Skin epidermis (tissue), 12 donors: ENCODE results near the gene MGAT4A.
"Not testable (repeated sequence)": the region's sequence is repeated elsewhere in the genome, so short reads cannot be mapped to it uniquely, and the experiment has no call there.

Experiments used
- H3K27ac ChIP-seq, 21 experiments: fragments of 200-600 bp; sonication (generic) in 11 of 21; one replicate each; pipeline ENCODE4 v1.5.0; 2020; ENCODE audit warnings: mild to moderate bottlenecking in 3 of 21, inconsistent platforms in 2 of 21, moderate library complexity in 2 of 21
- H3K4me3 ChIP-seq, 7 experiments: fragments of 200-600 bp; sonication (generic) in 2 of 7; one replicate each; pipeline ENCODE4 v1.5.0; 2020; ENCODE audit warnings: inconsistent platforms in 2 of 7, mild to moderate bottlenecking in 2 of 7, moderate library complexity in 1 of 7

Gene MGAT4A

DNA sequence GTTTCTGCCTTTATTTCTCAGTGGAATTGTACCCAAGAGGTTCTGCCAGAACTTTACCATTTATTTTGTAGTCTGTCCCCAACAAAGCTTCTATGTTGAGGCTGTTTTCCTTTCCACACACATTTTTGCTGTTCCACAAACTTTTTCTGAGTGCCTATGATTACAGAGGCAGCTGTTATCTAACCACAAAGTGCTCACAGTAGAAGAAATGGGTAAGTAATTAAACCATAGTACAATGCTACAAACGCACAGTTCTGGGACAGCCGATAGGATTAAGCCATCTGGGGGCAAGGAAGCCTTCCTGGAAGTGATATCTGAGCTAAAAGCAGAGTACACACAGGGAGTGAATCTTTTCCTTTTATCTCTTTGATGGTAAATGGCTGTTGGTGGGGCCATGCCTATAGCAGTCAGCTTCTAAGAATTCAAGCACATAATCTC, 3.9 kb upstream of the MGAT4A start:
- H3K4me3 ChIP-seq, result no peak overlapping the region
- peak overlapping the region in 4 of 21 experiments; percentile 10 to 75 (median 24) for H3K27ac ChIP-seq

DNA sequence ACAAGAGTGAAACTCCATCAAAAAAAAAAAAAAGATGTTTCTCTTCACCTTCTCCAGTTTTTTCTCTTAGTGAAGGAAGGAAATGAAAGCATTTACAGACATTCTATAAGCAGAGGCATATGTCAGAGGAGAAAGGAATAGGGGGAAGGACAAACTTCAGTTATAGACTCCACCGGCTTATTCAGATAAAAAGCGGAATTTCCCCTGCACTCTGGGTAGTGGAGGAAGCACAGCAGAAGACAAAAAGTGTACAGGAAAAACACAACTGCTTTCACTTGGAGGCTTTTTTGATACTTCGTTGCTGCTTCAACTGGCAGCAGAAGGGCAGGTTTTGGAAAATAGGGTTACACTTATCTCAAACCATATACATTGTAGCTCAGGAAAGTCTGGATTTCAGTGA, 3.2 kb upstream of the MGAT4A start:
- H3K4me3 ChIP-seq, result no peak overlapping the region
- H3K27ac ChIP-seq, result peak overlapping the region in 4 of 21 experiments; percentile 10 to 75 (median 24)

DNA sequence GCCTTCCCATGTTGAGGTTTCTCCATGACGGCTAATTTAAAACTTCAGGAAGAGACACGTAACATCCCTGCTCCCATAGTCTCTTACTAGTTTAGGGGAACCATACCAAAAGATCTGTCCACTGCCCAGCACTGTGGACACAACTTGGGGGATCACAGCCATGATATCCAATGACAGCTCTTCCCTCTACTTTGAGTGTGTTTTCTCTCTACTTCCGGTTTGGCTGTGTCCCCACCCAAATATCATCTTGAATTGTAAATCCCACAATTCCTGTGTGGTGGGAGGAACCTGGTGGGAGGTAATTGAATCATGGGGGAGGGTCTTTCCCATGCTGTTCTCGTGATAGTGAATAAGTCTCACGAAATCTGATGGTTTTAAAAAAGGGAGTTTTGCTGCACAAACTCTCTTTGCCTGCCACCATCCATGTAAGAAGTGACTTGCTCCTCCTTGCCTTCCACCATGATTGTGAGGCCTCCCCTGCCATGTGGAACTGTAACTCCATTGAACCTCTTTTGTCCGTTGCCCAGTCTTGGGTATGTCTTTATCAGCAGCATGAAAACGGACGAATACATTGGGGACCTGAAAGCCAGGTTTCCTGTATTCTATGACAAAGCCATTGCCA, 1.6 kb upstream of the MGAT4A start:
- Histone ChIP-seq H3K4me3 (peak overlapping the region in 2 of 7 experiments; percentile 59 to 83), H3K27ac (peak overlapping the region in 5 of 21 experiments; percentile 86 to 95 (median 94))

DNA sequence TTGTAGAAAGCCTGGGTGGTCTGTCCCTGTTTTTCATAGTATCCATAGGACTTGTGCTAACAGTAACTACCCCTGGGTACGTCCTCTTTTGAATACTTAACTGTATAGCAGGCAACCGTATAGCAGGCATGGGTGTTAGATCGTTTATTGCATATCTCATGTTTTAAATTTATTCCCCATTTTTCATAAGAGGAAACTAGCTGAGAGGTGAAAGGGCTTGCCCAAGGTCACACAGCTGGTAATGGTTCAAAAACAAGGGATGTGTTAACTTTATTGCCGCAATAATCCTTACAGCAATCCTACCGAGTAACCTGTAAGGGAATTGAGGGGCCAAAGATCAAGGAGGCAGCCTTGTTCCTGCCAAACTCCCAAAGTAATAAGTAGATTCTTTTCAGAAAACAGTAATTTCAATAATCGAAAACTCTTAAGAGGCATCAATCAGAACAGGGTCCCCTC, 990 bp upstream of the MGAT4A start:
- Histone ChIP-seq H3K4me3 (peak overlapping the region; percentile 47 to 83 (median 60)), H3K27ac (peak overlapping the region in 19 of 21 experiments; percentile 80 to 95 (median 88))

DNA sequence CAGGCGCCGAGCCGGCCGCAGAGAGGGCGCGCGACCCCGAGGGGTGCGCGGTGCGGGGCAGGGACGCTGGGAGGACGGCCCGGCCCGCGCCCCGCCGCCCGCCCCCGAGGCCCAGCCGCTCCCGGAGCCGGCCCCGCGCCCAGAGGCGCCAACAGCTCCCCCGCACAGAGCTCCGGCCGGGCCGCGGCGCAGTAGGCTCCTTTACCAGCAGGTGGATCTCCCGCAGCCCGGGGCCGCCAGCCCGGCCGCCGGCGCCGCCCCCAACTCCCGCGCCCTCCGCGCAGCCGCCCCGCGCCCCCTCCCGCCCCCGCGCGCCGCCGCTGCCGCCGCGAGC, 258 bp downstream of the MGAT4A start:
- peak overlapping the region; percentile 57 to 94 (median 71) for H3K4me3 ChIP-seq
- H3K27ac ChIP-seq, result peak overlapping the region; percentile 54 to 89 (median 80)

DNA sequence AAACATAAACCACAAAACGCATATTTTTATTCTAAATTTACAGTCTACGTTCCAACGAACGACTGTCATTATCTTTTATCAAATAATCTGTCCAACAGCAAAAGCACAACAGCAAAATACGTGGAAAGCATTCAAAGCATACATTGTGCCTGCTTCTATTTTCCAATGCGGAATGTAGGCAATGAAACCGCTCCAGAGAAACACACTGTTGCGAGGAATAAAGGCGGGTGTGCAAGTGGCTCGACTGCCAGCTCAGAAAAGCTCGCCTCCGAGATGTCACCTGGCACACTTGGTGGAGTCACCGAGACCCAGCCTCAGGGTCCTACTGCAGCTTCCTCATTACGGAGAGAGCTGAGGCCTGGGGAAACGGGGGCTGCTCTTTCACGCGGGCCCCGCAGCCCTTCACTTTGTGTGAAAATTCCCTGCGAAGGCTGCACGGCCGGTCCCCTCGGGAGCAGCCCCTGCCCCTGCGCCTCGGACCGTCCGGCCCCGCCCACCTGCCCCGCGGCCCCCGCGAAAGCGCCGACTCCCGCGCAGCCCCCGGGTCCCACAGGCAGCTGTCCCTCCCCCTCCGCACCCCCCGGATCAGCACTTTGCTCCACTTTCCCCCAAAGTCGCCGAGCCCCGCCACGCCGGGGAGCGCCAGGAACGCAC, 752 bp downstream of the MGAT4A start:
- peak overlapping the region; percentile 54 to 89 (median 80) for H3K27ac ChIP-seq
- H3K4me3 ChIP-seq, result peak overlapping the region; percentile 57 to 94 (median 71)

DNA sequence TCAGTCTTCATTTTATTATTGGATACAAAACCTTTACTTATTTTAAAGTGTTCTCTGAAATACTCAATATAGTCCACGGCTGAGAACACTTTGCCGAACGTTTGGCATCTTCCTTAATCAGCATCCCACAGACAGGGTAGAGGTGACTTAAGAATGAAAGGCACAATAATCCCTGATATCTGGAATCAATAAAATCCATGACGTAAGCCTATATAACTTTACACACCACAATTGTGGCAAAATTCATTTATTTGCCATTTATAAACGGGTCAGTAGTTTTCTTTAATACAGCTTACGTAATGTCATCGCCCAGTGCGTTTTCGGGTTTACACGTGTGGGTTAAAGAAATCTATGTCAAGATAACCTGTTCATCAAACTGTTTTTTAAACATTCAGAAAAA, 1.3 kb downstream of the MGAT4A start:
- H3K4me3 ChIP-seq, result peak overlapping the region; percentile 57 to 94 (median 71)
- peak overlapping the region in 9 of 21 experiments; percentile 6 to 89 (median 79) for H3K27ac ChIP-seq

DNA sequence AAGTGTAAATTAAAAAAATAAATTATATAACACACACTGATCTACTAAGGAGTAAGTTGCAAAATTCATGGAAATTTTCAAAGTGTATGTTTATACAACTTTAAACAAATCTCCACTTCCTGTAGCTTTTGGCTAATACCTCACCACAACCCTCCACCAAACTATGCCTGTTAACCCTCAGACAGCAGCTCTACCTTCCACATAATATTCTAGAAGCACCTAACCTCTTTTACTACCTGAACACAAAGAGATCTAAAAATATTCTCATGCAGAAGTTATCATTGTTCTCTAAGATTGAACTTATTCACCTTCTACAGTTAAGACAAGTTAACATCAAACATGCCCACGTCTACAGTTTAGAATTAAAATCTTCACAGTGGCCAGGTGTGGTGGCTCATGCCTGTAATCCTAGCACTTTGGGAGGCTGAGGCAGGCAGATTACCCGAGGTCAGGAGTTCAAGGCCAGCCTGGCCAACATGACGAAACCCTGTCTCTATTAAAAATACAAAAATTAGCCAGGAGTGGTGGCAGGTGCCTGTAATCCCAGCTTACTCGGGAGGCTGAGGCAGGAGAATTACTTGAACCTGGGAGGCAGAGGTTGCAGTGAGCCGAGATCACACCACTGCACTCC, 2.7 kb downstream of the MGAT4A start:
- peak overlapping the region in 8 of 21 experiments; percentile 1 to 88 (median 22) for H3K27ac ChIP-seq
- not testable (repeated sequence) for H3K4me3 ChIP-seq

DNA sequence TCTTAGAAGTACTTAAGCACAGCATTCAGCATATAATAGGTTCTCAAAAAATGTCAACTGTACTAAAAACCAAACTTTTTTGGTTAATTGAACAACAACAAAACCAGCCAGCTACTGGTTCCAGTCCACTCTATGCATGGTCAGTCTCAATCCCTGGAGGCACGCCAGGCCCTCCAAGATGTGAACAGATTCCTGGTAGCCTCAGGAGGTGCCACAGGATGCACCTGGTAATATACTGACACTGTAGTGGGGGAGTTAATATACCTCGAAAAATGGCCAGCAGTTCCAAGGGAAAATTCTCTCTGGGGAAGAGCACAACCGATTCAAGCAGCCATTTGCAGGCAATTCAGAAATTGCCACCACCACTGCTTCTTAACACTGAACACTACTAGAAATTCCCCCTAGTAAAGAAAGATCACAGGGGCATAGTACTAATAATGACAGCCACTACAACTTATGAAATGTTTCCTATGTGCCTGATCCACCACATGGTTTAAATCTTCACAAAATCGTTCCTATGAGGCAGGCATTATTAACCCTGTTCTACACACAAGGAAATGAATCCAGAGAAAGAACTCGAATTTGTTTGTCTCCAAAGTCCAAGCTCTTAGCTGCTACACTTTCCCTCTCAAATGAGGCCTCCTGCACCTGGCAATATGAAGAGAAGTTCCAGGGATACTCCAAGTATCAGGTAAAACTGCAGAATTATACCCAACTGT, 3.4 kb downstream of the MGAT4A start:
- Histone ChIP-seq H3K4me3 (no peak overlapping the region), H3K27ac (peak overlapping the region in 6 of 21 experiments; percentile 1 to 88 (median 31))

DNA sequence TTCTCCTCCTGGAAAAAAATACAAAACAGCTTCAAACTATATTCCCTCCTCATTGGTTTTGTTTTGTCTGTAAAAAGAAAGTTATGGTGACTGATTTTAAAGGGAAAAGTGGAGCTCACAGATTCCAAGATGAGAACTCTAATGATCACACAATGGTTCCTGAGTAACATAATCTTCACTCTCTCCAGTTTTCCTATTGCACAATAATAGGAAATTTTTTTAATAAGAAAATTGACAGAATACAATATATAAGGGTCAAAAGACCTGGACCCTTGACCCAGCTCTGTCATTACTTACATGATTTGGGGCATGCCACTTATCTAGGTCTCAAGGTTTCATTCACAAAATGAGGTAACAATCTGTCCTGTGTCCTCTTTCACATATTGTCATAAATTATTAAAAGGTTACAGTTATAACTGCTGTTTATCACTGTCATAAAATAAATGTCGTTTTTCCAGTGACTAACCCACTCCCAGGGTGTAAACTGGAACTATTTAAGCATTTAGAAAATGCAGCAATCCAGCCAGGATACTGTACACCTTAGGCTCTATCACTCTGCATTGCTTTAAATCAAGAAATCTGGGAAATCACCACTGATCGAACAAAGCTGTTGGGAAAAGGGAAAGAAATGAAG, 4.1 kb downstream of the MGAT4A start:
- H3K27ac ChIP-seq, result peak overlapping the region in 6 of 21 experiments; percentile 1 to 88 (median 26)

DNA sequence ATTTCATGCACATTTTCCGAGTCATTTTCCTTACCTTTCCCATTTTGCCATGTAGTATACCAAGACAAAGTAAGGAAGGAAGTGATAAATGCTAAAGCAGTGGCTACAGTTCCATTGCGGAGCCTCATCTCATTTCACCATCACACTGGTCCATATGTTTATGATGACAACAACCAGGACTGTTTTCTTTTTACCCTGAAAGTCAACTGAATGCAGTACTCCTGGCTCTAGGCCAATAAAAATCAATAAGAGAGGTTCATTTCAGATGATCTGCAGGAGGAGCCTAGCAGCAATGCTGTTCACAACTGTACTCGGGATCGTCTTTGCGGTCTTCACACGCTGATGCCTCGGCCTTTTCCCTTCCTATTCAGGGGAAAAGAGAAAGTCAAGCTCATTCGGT, 4.7 kb downstream of the MGAT4A start:
- no peak overlapping the region for H3K4me3 ChIP-seq
- peak overlapping the region in 2 of 21 experiments; percentile 6 to 48 for H3K27ac ChIP-seq

More for the DNA sequence above, 4.1 kb downstream of the MGAT4A start:
- no peak overlapping the region for H3K4me3 ChIP-seq

DNA sequence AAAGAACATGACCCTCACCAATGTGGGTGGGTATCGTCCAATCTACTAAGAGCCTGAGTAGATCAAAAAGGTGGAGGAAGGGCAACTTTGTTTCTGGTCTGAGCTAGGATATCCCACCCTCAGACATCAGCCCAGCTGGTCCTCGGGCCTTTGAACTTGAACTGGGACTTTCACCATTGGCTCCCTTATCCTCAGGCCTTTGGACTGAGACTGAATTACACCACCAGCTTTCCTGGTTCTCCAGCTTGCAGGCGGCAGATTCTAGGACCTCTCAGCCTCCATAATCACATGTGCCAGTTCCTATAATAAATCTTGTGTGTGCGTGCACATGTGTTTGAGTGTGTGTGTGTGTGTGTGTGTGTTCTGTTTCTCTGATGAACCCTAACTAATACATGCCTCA, 10.6 kb downstream of the MGAT4A start:
- no peak overlapping the region for H3K4me3 ChIP-seq
- H3K27ac ChIP-seq, result no peak overlapping the region

DNA sequence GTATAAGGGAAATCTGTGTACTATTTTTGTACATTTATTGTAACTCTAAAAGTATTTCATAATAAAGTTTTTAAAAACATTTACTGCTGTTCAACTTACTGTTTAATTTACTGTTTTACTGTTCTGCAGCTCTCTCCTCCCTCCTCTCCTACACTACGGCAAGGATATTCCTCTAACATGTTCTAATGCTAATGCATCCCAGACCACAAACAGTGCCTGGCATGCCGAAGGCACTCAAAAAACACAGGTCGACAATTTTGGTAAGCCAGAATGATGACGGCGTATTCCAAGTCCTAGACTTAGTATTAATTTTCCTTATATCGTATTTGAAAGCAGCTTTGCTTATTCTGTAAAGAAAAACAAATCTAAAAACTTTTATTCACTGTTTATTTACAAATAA, 13.3 kb downstream of the MGAT4A start:
- no peak overlapping the region for H3K27ac ChIP-seq
- H3K4me3 ChIP-seq, result no peak overlapping the region

DNA sequence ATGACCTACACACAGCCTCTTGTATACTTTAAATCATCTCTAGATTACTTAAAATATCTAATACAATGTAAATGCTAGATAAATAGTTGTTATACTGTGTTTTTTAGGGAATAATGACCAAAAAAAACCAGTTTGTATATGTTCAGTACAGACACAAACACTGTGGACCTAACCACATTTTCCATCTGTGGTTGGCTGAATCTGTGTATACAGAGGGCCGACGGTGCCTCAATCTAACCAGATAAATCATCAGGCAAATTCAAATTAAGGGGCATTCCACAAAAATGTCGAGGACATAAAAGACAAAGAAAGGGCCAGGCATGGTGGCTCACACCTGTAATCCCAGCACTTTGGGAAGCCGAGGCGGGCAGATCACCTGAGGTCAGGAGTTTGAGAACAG, 14.1 kb downstream of the MGAT4A start:
- Histone ChIP-seq H3K27ac (no peak overlapping the region), H3K4me3 (no peak overlapping the region)

DNA sequence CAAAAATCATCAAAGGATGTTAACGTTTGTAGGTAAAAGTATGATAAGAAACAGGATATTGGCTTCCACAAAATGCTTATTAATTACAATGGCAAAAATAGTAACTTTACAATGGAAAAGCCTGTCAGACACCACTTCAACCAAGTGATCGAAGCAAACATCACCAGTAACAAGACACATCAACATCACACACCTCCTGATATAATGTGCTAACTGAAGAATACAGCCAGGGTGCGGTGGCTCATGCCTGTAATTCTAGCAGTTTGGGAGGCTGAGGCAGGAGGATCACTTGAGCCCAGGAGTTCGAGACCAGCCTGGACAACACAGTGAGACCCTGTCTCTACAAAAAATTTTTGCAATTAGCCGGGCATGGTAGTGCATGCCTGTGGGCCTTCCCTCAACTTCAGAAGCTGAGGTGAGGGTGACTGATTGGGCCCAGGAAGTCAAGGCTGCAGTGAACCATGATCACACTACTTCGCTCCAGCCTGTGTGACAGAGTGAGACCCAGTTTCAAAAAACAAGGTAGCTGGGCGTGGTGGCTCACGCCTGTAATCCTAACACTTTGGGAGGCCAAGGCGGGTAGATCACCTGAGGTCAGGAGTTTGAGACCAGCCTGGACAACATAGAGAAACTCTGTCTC, 15.0 kb downstream of the MGAT4A start:
- Histone ChIP-seq H3K4me3 (no peak overlapping the region), H3K27ac (no peak overlapping the region)

DNA sequence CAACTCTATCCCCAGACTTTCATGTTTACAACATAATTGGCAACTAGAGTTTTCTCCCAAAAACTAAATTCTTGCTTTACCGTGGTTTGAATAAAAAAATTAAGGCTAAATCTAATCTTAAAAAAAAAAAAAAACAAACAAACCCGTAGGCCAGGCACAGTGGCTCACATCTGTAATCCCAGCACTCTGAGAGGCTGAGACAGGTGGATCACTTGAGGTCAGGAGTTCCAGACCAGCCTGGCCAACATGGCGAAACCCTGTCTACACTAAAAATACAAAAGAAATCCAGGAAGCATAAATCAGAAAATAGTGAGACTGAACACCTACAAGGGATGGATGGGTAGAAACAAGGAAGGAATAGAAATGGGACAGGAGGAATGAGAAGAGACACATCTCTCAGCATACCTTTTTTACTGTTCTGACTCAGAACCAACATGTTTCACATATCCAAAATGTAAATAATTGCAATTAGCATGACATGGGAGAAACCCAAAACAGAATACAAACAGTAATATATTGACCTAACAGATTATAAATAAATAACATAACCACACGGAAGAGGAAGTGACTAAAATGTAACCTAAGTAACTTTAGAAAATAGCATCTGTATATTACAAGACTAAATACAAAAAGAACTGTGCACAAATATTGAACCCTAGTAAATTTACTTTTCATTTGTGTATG, 17.5 kb downstream of the MGAT4A start:
- H3K27ac ChIP-seq, result no peak overlapping the region
- no peak overlapping the region for H3K4me3 ChIP-seq

DNA sequence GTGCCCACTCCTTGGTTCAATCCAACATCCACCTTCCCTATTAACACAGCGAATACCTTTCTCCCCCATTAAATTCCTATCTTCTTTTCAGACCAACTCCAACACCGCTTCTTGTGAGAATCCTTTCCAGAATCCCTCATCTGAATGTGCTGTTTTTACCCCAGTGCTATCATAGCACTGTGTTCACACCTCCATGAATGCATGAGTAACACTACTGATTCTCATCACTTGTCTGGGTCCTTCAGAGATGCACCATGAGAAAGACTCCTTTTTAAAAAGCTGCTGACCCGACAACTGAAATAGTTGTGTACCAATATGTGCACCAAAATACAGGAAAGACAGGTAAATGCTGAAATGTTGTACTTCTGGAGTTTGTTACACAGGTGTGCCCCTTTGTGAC, 18.8 kb downstream of the MGAT4A start:
- Histone ChIP-seq H3K4me3 (no peak overlapping the region), H3K27ac (no peak overlapping the region)

DNA sequence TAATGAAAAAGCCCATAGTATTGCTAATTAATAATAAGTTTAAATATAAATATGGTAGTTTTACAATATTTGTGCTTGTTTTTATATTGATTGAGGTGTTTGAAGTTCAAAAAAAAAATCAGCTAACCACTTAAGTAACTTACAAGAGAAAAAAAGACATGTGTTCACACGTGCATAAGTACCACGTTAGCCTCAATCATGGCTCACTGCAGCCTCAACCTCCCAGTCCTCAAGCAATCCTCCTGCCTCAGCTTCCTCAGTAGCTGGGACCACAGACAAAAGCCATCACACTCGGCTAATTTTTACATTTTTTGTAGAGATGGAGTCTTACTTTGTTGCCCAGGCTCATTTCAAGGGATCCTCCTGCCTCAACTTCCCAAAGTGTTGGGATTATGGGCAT, 19.4 kb downstream of the MGAT4A start:
- Histone ChIP-seq H3K27ac (no peak overlapping the region), H3K4me3 (no peak overlapping the region)

DNA sequence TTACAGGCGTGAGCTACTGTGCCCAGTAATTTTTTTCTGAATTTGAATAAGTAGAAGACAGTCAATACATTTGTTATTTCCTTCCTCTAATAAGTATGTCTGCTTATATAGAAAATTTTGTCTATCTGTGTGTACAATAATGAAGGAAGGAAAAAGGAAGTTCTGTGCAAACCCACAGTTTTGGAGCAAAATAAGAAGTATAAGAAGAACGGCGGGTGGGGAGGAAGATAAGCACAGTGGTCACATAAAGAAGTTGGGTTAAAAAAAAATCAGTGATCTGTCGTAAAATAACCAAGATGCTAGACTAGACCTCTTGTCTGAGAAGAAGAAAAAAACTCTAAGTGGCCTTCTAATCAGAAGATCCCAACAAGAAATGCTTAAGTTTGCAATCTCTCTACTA, 20.2 kb downstream of the MGAT4A start:
- no peak overlapping the region for H3K27ac ChIP-seq
- no peak overlapping the region for H3K4me3 ChIP-seq
